Fibroblast of pulmonary artery (primary cell): ENCODE measurements around the gene SLC16A14.

Experiments
- DNase-seq: peaks from one replicate; pipeline ENCODE4 v3.0.0-alpha.2; 2010; ENCODE audit warnings: low read depth
- H3K4me3 ChIP-seq: replicated peaks from 2 replicates; pipeline ENCODE4 v1.5.1; 2011; ENCODE audit warnings: low read depth, mild to moderate bottlenecking, control low read depth, low read length, moderate library complexity
- TF ChIP-seq, protein P1 (sequence below): IDR thresholded peaks from 2 replicates; pipeline ENCODE4 v1.5.1; 2011; ENCODE audit warnings: mild to moderate bottlenecking, control low read depth, low read length, inconsistent platforms; ENCODE audit errors: missing control alignments

The SLC16A14 gene

DNA sequence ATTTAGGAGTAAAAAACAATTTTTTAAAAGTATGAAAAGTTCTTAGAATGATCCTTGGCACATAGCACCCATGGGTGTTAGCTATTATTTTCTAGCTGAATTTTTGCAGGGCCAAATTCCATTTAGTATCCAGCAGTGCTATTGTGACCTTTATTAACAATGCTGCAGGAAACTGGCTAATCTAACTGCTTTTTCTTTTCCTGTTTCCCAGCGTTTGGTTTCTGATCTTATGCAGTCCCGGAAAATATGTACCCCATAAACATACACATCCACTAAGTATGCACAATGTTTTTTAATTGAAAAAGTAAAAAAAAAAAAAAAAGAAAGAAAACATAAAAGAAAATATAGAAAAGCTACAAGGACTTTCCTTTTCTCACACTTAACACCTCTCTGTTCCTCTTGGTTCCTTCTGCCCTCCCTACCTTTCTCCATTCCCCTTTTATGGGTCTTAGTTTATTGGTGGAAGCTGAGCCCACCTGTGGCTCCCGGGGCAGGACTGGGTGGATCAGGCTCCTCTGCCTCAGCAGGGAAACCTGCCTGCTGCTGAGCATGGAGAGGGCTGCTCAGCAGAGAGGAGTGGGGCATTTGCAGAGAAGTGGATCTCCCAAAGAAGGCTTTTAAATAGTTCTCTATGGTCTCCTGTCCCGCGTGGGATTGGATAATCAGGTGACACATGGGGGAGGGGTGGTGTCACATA is 9.3 kb upstream of the SLC16A14 start:
- DNase-seq, result peak; percentile 8
- TF ChIP-seq, protein P1, sequence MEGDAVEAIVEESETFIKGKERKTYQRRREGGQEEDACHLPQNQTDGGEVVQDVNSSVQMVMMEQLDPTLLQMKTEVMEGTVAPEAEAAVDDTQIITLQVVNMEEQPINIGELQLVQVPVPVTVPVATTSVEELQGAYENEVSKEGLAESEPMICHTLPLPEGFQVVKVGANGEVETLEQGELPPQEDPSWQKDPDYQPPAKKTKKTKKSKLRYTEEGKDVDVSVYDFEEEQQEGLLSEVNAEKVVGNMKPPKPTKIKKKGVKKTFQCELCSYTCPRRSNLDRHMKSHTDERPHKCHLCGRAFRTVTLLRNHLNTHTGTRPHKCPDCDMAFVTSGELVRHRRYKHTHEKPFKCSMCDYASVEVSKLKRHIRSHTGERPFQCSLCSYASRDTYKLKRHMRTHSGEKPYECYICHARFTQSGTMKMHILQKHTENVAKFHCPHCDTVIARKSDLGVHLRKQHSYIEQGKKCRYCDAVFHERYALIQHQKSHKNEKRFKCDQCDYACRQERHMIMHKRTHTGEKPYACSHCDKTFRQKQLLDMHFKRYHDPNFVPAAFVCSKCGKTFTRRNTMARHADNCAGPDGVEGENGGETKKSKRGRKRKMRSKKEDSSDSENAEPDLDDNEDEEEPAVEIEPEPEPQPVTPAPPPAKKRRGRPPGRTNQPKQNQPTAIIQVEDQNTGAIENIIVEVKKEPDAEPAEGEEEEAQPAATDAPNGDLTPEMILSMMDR, result no peak
- H3K4me3 ChIP-seq, result no peak overlapping the region

DNA sequence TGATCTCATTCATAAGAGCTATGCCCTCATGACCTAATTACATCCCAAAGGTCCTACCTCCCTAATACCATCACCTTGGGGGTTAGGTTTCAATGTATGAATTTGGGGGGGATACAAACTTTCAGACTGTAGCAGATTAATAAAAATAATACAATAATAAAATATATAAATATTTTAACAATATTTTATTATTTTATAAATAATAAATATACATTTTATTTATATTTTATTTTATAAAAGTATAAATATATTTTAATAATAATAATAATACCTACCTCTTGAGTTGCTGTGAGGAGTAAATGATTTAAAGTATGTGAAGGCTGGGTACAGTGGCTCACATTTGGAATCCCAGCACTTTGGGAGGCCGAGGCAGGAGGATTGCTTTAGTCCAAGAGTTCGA is 8.1 kb upstream of the SLC16A14 start:
- DNase-seq, result no peak
- TF ChIP-seq, protein P1, result no peak
- H3K4me3 ChIP-seq, result no peak overlapping the region

DNA sequence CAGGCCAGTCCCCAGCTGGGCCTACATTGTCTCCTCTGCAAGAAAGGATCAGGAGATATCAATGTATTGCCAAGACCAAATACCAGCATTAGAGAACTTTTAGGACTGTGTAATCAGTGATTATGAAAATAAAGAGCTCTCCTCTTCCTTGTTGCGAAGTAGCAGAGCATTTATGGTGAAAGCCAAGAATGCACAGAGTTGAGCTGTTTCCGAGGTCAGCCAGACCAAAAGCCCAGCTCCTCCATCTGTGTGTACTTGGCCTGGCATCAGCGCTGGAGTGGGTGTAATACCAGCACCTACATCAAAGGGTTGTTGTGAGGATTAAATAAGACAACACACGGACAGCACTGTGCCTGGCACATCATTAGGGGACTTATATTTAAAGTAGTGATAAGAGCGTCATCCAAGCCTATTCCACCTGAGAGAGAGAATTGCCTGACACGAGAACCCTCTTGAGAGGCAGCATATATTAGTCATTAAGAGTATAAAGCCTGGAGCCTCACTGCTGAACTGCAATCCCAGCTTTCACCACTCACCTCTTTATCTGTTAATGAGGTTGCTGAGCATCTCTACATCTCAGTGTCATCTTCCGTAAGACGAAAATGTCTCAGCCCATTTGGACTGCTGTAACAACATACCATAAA is 7.4 kb upstream of the SLC16A14 start:
- no peak for DNase-seq
- TF ChIP-seq, protein P1, result no peak
- H3K4me3 ChIP-seq, result no peak overlapping the region

- TF ChIP-seq, protein P1, result no peak
- no peak overlapping the region for H3K4me3 ChIP-seq
- DNase-seq, result no peak
Measured at GRCh38 chr2:230071421-230071820, 2.7 kb upstream of the SLC16A14 start.

- no peak for DNase-seq
- no peak overlapping the region for H3K4me3 ChIP-seq
- TF ChIP-seq, protein P1, result no peak
Measured at GRCh38 chr2:230069402-230069801, 678 bp upstream of the SLC16A14 start.

DNA sequence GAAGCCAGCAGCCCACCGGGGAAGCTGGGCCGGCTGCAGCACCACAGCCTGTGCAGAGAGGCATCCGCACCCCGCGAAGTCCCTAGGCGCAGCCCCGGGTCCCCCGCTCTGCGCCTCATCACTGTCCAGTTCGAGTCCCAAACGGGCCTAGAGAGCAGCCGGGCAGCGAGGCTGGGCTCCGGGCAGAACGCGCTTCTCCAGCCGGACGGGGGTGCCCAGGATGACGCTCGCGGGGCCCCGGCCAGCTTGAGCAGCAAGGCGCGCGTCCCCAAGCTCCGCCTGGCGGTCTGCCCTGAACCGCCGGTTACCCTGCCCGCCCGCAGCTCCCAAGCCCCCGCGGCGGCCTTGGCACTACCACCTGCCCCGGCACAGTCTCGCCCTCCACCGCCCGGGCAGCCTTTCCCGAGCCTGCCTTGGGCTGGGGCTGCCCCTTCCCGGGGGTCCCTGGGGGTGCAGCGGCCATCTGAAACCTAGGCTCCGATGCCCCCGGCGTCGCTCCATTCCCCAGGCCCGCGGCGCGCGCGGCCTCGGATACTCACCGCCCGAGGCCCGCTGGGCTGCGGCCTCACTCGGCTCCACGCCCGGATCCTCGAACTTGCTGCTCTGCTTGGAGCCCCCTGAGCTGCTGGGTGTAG is 591 bp downstream of the SLC16A14 start:
- TF ChIP-seq, protein P1, result no peak
- H3K4me3 ChIP-seq, result peak overlapping the region; percentile 51
- peak; percentile 19 for DNase-seq
